GM12874 (cell line): ENCODE data around the gene ZCCHC2.

Source experiments
- CTCF ChIP-seq: IDR thresholded peaks from 2 replicates; pipeline ENCODE4 v1.5.1; 2011; ENCODE audit warnings: low read depth, mild to moderate bottlenecking, control low read depth, low read length, moderate library complexity; ENCODE audit not compliant: insufficient read depth

The ZCCHC2 gene

GRCh38 chr18:62543021-62543420 lies 20.2 kb downstream of the ZCCHC2 start:
- TF ChIP-seq CTCF, result no peak

- no peak for TF ChIP-seq CTCF
These were observed 22.3 kb downstream of the ZCCHC2 start for GRCh38 chr18:62545098-62545497.

- no peak for TF ChIP-seq CTCF
These were observed 26.9 kb downstream of the ZCCHC2 start for GRCh38 chr18:62549755-62550154.

GRCh38 chr18:62550746-62551145 lies 27.9 kb downstream of the ZCCHC2 start:
- no peak for TF ChIP-seq CTCF

- no peak for TF ChIP-seq CTCF
These were observed 29.2 kb downstream of the ZCCHC2 start for GRCh38 chr18:62551972-62552513.

- TF ChIP-seq CTCF, result no peak
These were observed 31.4 kb downstream of the ZCCHC2 start for GRCh38 chr18:62554061-62554815.

GRCh38 chr18:62555135-62555534 lies 32.3 kb downstream of the ZCCHC2 start:
- no peak for TF ChIP-seq CTCF
